Measurements from ENCODE around the gene ZFAND3.

- TF ChIP-seq CTCF (conservative IDR thresholded peaks at IDR 0.05; ENCODE audit: low read depth in 2 of 2): no peak
- TF ChIP-seq EZH2 (IDR thresholded peaks at IDR 0.05; ENCODE audit: low read depth, unreplicated experiment): no peak
- TF ChIP-seq CREB1 (CRISPR knock-in tag; IDR thresholded peaks at IDR 0.05; ENCODE audit: low read depth): no peak
- TF ChIP-seq EZH2phosphoT487 (IDR thresholded peaks at IDR 0.05; ENCODE audit: unreplicated experiment): no peak
- no peak for TF ChIP-seq NANOG (IDR thresholded peaks at IDR 0.05; ENCODE audit: borderline replicate concordance)
- TF ChIP-seq REST (IDR thresholded peaks at IDR 0.05; ENCODE audit: unreplicated experiment): no peak
- no peak for TF ChIP-seq ZNF114 (CRISPR knock-in tag; IDR thresholded peaks at IDR 0.05)
- TF ChIP-seq POLR2AphosphoS5 (IDR thresholded peaks at IDR 0.05; ENCODE audit: low read depth): no peak
- TF ChIP-seq ZNF331 (CRISPR knock-in tag; IDR thresholded peaks at IDR 0.05; ENCODE audit: low read depth): no peak
- no peak for TF ChIP-seq STAT1 (IDR thresholded peaks at IDR 0.05; ENCODE audit: unreplicated experiment)
- TF ChIP-seq ETS1 (IDR thresholded peaks at IDR 0.05): no peak
- TF ChIP-seq ZNF462 (CRISPR knock-in tag; IDR thresholded peaks at IDR 0.05): no peak
Measured at GRCh38 chr6:38142178-38142902, 322.8 kb downstream of the ZFAND3 start.

All from GM23338 (cell line).